PC-9 (cell line): Measurements from ENCODE around the gene THEMIS2.

Experiments used
- CTCF ChIP-seq: fragments of 200-600 bp; sonication (generic); conservative IDR thresholded peaks from 2 replicates; pipeline ENCODE4 v1.6.1; 2017; ENCODE audit warnings: mixed run types, antibody characterized with exemption, mild to moderate bottlenecking, moderate library complexity
- EZH2 ChIP-seq: fragments of 200-600 bp; sonication (generic); IDR thresholded peaks from 2 replicates; pipeline ENCODE4 v1.8.0; 2017; ENCODE audit warnings: antibody characterized with exemption, low read depth

GRCh38 chr1:27823784-27824183, 48.6 kb upstream of the THEMIS2 start:
- TF ChIP-seq CTCF: no peak
- no peak for TF ChIP-seq EZH2
